Endothelial cell of umbilical vein (primary cell): ENCODE measurements around the gene CCDC177. TPM values are rescaled to one million over a fixed set of nuclear protein-coding genes. Genes with fewer than 3 reads are reported as not detected.

ENCODE experiments used
- BruUV-seq: library from RNA; stranded (reverse); fragments of 400-500 nt; replicated peaks from 2 replicates; lab custom pipeline; 2021; lab: Mats Ljungman, UMichigan
- CTCF ChIA-PET: fragments of 300-600, 350-600 bp; sonication (Branson Sonifier 250); formaldehyde crosslinking; loops from one replicate; lab custom pipeline; 2021; ENCODE audit warnings: antibody characterized with exemption, inconsistent platforms; lab: Charles Lee
- POLR2A ChIA-PET: fragments of 300-600, 350-600 bp; sonication (Branson Sonifier 250); formaldehyde crosslinking; loops from one replicate; lab custom pipeline; 2021; ENCODE audit warnings: antibody characterized with exemption, inconsistent platforms; lab: Charles Lee
- DNase-seq: peaks from one replicate; pipeline ENCODE4 v3.0.0-alpha.2; 2011; ENCODE audit warnings: low read depth, low spot score
- FAIRE-seq: peaks from 2 replicates; lab custom pipeline; 2011; peaks lifted over from hg19 to GRCh38; lab: Jason Lieb, UNC
- H2AFZ ChIP-seq: 2 replicates; pipeline ENCODE4 v1.6.0; 2012; ENCODE audit warnings: low read depth, low read length, control low read depth, inconsistent platforms
- H3K27ac ChIP-seq: 2 replicates; pipeline ENCODE4 v1.5.1; 2011; ENCODE audit warnings: low read depth, mild to moderate bottlenecking, control low read depth, low read length, moderate library complexity; ENCODE audit not compliant: insufficient read depth
- H3K27me3 ChIP-seq, 2 experiments: 2 replicates each; pipeline versions ENCODE4 v1.6.0 to v1.6.1; 2011; ENCODE audit warnings: low read length in 2 of 2, mixed read lengths in 1 of 2; ENCODE audit not compliant: control insufficient read depth in 2 of 2, insufficient read depth in 2 of 2
- H3K36me3 ChIP-seq, 2 experiments: 2 replicates in 1 of 2; 3 replicates in 1 of 2; pipeline ENCODE4 v1.5.1; 2011; ENCODE audit warnings: low read length in 2 of 2, mild to moderate bottlenecking in 1 of 2, moderate library complexity in 1 of 2; ENCODE audit not compliant: control insufficient read depth in 2 of 2, insufficient read depth in 2 of 2; ENCODE audit errors: extremely low read depth in 1 of 2
- H3K4me1 ChIP-seq: 3 replicates; pipeline ENCODE4 v1.5.1; 2011; ENCODE audit warnings: mild to moderate bottlenecking, low read length; ENCODE audit not compliant: control insufficient read depth, insufficient read depth; ENCODE audit errors: extremely low read depth
- H3K4me2 ChIP-seq: 2 replicates; pipeline ENCODE4 v1.6.1; 2011; ENCODE audit warnings: low read length, control low read depth, mixed read lengths; ENCODE audit not compliant: insufficient read depth
- H3K4me3 ChIP-seq, 3 experiments: fragments of 200-600 bp in 1 of 3; sonication (generic), shearing (Covaris generic) in 1 of 3; replicated peaks in 1 of 3; 2 replicates each; pipeline ENCODE4 v1.5.1; 2011 to 2016; ENCODE audit warnings: control low read depth in 3 of 3, low read length in 3 of 3, mild to moderate bottlenecking in 2 of 3, inconsistent platforms in 1 of 3, low read depth in 1 of 3, moderate library complexity in 1 of 3; ENCODE audit not compliant: insufficient read depth in 1 of 3
- H3K79me2 ChIP-seq: 2 replicates; pipeline ENCODE4 v1.6.0; 2012; ENCODE audit warnings: low read length, inconsistent platforms; ENCODE audit not compliant: control insufficient read depth, insufficient read depth
- H3K9ac ChIP-seq: replicated peaks from 2 replicates; pipeline ENCODE3; 2011; ENCODE audit warnings: low read length, control low read depth; ENCODE audit not compliant: insufficient read depth; ENCODE audit errors: extremely low read depth
- H3K9me1 ChIP-seq: replicated peaks from 3 replicates; pipeline ENCODE4 v1.6.0; 2011; ENCODE audit warnings: mild to moderate bottlenecking, low read length; ENCODE audit not compliant: control insufficient read depth, insufficient read depth; ENCODE audit errors: extremely low read depth
- H3K9me3 ChIP-seq: replicated peaks from 2 replicates; pipeline ENCODE4 v1.5.1; 2012; ENCODE audit warnings: low read length, inconsistent platforms; ENCODE audit not compliant: control insufficient read depth, insufficient read depth
- H4K20me1 ChIP-seq: replicated peaks from 2 replicates; pipeline ENCODE3; 2011; ENCODE audit warnings: mild to moderate bottlenecking, low read length; ENCODE audit not compliant: control insufficient read depth, insufficient read depth; ENCODE audit errors: extremely low read depth
- EZH2 ChIP-seq: IDR thresholded peaks from 2 replicates; pipeline ENCODE4 v1.6.1; 2012; ENCODE audit warnings: borderline replicate concordance, low read depth, mild to moderate bottlenecking, moderate library complexity, low read length, inconsistent platforms; ENCODE audit not compliant: severe bottlenecking
- FOS ChIP-seq: IDR thresholded peaks from 2 replicates; pipeline ENCODE4 v1.6.1; 2011; ENCODE audit warnings: mild to moderate bottlenecking, low read length, moderate library complexity, borderline replicate concordance; ENCODE audit not compliant: insufficient read depth
- GATA2 ChIP-seq: IDR thresholded peaks from 2 replicates; pipeline ENCODE4 v1.7.0; 2011; ENCODE audit warnings: low read depth, mild to moderate bottlenecking, moderate library complexity, mixed read lengths, low read length; ENCODE audit not compliant: insufficient read length, insufficient read depth
- JUN ChIP-seq: IDR thresholded peaks from 2 replicates; pipeline ENCODE4 v1.6.1; 2011; ENCODE audit warnings: borderline replicate concordance, low read depth; ENCODE audit not compliant: insufficient read length, insufficient read depth
- MAX ChIP-seq: IDR thresholded peaks from 2 replicates; pipeline ENCODE4 v1.6.1; 2011; ENCODE audit not compliant: insufficient read depth, insufficient read length
- POLR2AphosphoS5 ChIP-seq: IDR thresholded peaks from 2 replicates; pipeline ENCODE4 v1.6.1; 2012; ENCODE audit warnings: low read depth, mild to moderate bottlenecking, control low read depth, low read length, moderate library complexity; ENCODE audit not compliant: insufficient read depth
- dilution Hi-C: fragments of 300-500 bp; cut with MboI; formaldehyde crosslinking; loops from one replicate; pipeline ENCODE4 v1.15.0; 2019; ENCODE audit warnings: low sequenced_read_pairs; ENCODE audit not compliant: extremely low pct_ligation_motif_present
- intact Hi-C: fragments of 100-400 bp; cut with micrococcal nuclease; formaldehyde crosslinking; loops from one replicate; pipeline ENCODE4 v1.10.0; 2022
- polyA plus RNA-seq, 4 experiments: library from polyadenylated mRNA; depleted of rRNA in 3 of 4; stranded (reverse) in 3 of 4; unstranded in 1 of 4; fragments of >200 nt; gene quantifications; 2 replicates each; pipeline versions ENCODE4 v1.2.1 to v1.2.3, GENCODE V29; 2011 to 2012; ENCODE audit warnings: missing spikeins in 1 of 4
- total RNA-seq: library from RNA; stranded (reverse); gene quantifications from 2 replicates; pipeline ENCODE4 v1.2.3, GENCODE V29; 2021

CCDC177 gene
- total and polyA plus RNA-seq, 2 donors (not counting 3 experiments of a cell fraction or from before 2014, with no cell fraction given) = not detected

DNA sequence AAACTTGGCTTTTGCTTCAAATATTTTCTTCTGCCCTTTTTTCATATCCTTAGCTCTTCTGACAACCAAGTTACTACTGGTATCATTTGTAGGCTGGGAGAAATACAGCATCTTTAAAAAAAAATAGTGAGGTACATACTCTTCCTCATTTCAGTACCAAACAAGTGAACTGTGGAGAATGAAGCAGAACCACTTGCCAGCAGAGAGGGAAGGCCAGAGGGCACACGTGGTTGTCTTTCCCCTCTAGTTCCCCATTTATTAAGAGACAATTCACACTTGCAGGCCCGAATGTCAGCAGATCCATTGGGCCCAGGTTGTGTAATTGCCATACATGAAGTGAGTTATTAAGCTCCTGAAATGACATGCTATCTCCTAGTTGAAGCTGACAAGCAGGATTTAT lies 39.9 kb upstream of the CCDC177 start:
- no peaks in the 10 kb centered on the region for H3K36me3 ChIP-seq
- peaks cover 37% of the 10 kb centered on the region for H3K4me1 ChIP-seq
- no peaks in the 10 kb centered on the region for H3K27me3 ChIP-seq
- H3K79me2 ChIP-seq = peaks cover 67% of the 10 kb centered on the region
- H3K27ac ChIP-seq = no peak overlapping the region
- no TSS peak for BruUV-seq
- H3K9me3 ChIP-seq = no peaks in the 10 kb centered on the region
- FAIRE-seq (no peak), DNase-seq (no peak)
- no peak overlapping the region for H3K4me3 ChIP-seq
- no peaks in the 10 kb centered on the region for H4K20me1 ChIP-seq
- intact Hi-C loops = no loop called here
- ChIA-PET POLR2A (no interaction called here), CTCF (interaction anchor here (1.0 kb wide), 1 partner anchor 112 kb away, joined by 3 read pairs; no protein-coding TSS in a partner anchor)
- H3K4me2 ChIP-seq = no peak overlapping the region
- no peak for TF ChIP-seq FOS
- no peak for TF ChIP-seq GATA2
- no peak for TF ChIP-seq POLR2AphosphoS5
- no peak for TF ChIP-seq MAX
- TF ChIP-seq JUN = no peak
- no peak for TF ChIP-seq EZH2
- dilution Hi-C loops = no loop called here
- no peak overlapping the region for H2AFZ ChIP-seq
- H3K9me1 ChIP-seq = no peaks in the 10 kb centered on the region
- H3K9ac ChIP-seq = no peak overlapping the region
